ENCODE measurements around the gene C1QTNF5.
A peak's percentile ranks its signal among the peaks of the same experiment; 100 is the strongest.

Gene C1QTNF5

DNA sequence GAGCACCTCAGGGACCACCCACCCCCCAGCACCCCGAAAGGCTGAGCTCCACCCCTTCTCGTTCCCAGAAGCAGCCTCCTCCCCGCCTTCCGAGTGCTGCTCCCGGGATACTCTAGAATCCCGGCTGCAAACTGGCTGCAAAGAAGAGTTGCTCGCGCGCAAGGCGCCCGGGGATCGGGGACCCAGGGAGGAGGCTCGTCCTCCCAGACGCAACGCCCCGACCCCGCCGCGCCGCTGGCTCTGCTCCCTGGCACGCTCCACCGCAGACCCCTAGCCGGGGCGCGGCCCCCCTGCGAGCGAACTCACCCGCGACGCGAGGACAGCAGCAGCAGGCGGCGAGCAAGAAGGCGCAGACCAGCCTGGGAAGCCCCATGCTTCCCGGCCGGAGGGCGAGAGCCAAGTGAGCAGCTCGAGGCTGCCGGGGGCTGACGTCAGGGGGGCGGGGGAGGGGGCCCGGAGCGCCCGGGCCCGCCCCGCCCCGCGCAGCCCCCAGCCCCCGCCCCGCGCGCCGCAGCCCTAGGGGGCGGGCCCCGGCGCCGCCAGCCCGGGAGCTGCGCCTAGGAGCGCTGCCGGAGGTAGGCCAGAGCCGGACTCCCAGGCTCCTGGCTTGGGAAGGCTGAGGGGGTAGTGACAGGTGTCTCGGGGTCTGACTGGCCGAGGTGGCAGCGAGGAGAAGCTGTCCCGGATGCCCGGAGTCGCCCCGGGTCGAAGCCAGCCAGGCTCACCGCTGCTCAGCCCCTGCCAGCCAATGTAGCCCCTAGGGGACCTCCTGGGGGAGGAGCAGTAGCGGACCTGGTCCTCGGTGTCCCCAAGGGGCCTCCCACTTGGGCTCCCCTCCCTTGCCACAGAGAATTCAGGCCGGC is 23.7 kb downstream of the C1QTNF5 start, which contains the start of gene MCAM:
Gene MCAM (minus strand): TSS at position 402 of the 863 bp plus-strand sequence. CDS start 29 bp downstream, at position 373.
- TF ChIP-seq TEAD4 (IDR thresholded peaks at IDR 0.05) (no peak), FOXM1 (IDR thresholded peaks at IDR 0.05; ENCODE audit: borderline replicate concordance, low read depth) (no peak), EP300 (IDR thresholded peaks at IDR 0.05; ENCODE audit: borderline replicate concordance) (no peak), CEBPB (IDR thresholded peaks at IDR 0.05) (no peak), TAF1 (IDR thresholded peaks at IDR 0.05; ENCODE audit: low read depth) (peak; percentile 80), ZBTB7A (IDR thresholded peaks at IDR 0.05; ENCODE audit: low read depth) (peak; percentile 24; the same call in 1 of the 2 replicates), RAD21 (IDR thresholded peaks at IDR 0.05; ENCODE audit: low read depth) (no peak), NFIC (IDR thresholded peaks at IDR 0.05) (no peak; the same call in 1 of the 2 replicates), TCF12 (IDR thresholded peaks at IDR 0.05; ENCODE audit: low read depth) (no peak; the same call in 1 of the 2 replicates), EGR1 (IDR thresholded peaks at IDR 0.05) (no peak), CREB1 (IDR thresholded peaks at IDR 0.05; ENCODE audit: low read depth) (no peak)
- TF ChIP-seq, protein P1, sequence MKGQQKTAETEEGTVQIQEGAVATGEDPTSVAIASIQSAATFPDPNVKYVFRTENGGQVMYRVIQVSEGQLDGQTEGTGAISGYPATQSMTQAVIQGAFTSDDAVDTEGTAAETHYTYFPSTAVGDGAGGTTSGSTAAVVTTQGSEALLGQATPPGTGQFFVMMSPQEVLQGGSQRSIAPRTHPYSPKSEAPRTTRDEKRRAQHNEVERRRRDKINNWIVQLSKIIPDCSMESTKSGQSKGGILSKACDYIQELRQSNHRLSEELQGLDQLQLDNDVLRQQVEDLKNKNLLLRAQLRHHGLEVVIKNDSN (IDR thresholded peaks at IDR 0.05): no peak
- TF ChIP-seq, protein P2, sequence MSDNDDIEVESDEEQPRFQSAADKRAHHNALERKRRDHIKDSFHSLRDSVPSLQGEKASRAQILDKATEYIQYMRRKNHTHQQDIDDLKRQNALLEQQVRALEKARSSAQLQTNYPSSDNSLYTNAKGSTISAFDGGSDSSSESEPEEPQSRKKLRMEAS (IDR thresholded peaks at IDR 0.05): peak; percentile 58; the same call in 1 of the 2 replicates
- TF ChIP-seq, protein P3, sequence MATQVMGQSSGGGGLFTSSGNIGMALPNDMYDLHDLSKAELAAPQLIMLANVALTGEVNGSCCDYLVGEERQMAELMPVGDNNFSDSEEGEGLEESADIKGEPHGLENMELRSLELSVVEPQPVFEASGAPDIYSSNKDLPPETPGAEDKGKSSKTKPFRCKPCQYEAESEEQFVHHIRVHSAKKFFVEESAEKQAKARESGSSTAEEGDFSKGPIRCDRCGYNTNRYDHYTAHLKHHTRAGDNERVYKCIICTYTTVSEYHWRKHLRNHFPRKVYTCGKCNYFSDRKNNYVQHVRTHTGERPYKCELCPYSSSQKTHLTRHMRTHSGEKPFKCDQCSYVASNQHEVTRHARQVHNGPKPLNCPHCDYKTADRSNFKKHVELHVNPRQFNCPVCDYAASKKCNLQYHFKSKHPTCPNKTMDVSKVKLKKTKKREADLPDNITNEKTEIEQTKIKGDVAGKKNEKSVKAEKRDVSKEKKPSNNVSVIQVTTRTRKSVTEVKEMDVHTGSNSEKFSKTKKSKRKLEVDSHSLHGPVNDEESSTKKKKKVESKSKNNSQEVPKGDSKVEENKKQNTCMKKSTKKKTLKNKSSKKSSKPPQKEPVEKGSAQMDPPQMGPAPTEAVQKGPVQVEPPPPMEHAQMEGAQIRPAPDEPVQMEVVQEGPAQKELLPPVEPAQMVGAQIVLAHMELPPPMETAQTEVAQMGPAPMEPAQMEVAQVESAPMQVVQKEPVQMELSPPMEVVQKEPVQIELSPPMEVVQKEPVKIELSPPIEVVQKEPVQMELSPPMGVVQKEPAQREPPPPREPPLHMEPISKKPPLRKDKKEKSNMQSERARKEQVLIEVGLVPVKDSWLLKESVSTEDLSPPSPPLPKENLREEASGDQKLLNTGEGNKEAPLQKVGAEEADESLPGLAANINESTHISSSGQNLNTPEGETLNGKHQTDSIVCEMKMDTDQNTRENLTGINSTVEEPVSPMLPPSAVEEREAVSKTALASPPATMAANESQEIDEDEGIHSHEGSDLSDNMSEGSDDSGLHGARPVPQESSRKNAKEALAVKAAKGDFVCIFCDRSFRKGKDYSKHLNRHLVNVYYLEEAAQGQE (IDR thresholded peaks at IDR 0.05; ENCODE audit: low read depth): no peak

DNA sequence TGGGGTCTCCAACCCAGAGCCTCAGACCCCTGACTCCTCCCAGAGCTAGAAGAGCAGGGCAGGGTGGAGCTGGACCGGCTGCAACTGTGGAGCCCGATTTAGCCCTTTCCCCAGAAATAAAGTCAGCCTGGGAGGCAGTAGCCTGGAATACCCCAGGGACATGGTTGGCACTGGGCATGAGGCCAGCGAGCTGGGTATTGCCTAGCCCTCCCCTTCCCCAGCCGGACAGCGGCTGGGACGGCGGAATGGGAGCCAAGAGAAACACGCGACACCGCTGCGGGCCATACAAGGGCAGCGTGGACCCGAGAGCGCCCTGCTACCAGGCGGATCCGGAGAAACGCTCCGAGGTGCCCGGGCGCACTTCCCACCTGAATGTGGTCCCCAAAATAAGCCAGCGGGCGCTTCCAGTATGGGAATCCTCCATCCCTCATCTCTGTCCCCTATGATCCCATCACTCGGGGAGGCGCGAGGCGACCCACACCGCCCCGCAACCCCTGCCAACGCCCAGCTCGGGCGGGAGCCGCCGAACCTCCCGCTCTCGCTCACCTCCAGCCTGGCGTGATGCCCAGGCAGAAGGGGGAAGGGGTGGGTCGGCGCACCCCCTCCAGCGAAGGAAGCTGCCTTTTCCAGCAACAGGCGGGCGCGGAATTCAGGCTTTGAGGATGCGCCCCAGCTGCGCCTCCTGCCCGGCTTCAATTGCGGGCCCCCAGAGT is 24.5 kb downstream of the C1QTNF5 start:
- peak; percentile 57 for TF ChIP-seq NFIC (IDR thresholded peaks at IDR 0.05)
- TF ChIP-seq CEBPB (IDR thresholded peaks at IDR 0.05): no peak
- TF ChIP-seq TCF12 (IDR thresholded peaks at IDR 0.05; ENCODE audit: low read depth): 0 out of 2 replicates have a peak, but pooled peaks have one; percentile 12

DNA sequence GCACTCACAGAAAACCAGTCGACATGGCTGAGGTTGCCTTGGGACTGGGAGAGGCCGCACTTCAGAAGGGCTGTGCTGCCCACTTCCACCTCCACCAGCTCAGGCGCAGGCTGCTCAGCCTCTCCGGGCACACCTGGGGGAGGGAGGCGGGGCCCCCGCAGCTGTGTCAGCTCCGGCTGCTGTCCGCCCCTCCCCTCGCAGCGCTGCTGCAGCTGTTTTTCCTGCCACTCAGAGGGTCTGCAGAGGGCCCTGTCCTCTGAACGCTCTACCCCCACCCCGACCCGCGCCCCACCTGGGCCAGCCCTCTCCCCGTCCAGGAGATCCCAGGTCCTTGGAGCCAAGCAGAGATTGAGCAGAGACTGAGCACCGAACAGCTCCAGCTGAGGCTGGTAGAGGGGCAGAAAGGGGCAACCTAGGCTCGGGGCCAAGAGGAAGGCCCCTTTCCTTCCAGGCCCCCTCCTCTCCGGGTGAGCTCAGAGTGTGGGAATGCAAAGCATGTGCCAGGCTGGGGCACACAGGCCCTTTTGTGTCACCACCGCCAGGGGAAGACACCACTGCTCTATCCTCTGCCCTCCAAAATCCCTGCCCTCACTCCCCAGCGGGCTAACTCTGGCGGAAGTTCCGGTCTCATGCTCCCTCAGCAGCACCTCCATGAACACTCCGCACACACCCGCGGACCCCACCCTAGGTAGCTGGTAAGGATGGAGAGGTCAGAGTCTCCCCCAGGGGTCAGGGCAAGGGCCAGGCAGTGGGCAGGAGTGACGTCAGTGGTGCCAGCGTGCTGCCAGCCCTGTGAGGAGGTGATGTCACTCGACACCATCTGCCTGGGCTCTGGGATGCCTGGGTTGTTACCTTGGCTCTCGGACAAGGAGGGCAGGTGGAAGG is 25.3 kb downstream of the C1QTNF5 start:
- TF ChIP-seq, protein P2 (IDR thresholded peaks at IDR 0.05): no peak
- no peak for TF ChIP-seq TAF1 (IDR thresholded peaks at IDR 0.05; ENCODE audit: low read depth)
- no peak for TF ChIP-seq EGR1 (IDR thresholded peaks at IDR 0.05)
- TF ChIP-seq, protein P3 (IDR thresholded peaks at IDR 0.05; ENCODE audit: low read depth): no peak
- TF ChIP-seq NFIC (IDR thresholded peaks at IDR 0.05): no peak
- no peak for TF ChIP-seq EP300 (IDR thresholded peaks at IDR 0.05; ENCODE audit: borderline replicate concordance)
- TF ChIP-seq TCF12 (IDR thresholded peaks at IDR 0.05; ENCODE audit: low read depth): no peak
- no peak for TF ChIP-seq CEBPB (IDR thresholded peaks at IDR 0.05)
- no peak for TF ChIP-seq FOXM1 (IDR thresholded peaks at IDR 0.05; ENCODE audit: borderline replicate concordance, low read depth)
- no peak for TF ChIP-seq ZBTB7A (IDR thresholded peaks at IDR 0.05; ENCODE audit: low read depth)
- no peak for TF ChIP-seq RAD21 (IDR thresholded peaks at IDR 0.05; ENCODE audit: low read depth)
- TF ChIP-seq YY1 (IDR thresholded peaks at IDR 0.05; ENCODE audit: low read depth): no peak
- no peak for TF ChIP-seq CREB1 (IDR thresholded peaks at IDR 0.05; ENCODE audit: low read depth)

DNA sequence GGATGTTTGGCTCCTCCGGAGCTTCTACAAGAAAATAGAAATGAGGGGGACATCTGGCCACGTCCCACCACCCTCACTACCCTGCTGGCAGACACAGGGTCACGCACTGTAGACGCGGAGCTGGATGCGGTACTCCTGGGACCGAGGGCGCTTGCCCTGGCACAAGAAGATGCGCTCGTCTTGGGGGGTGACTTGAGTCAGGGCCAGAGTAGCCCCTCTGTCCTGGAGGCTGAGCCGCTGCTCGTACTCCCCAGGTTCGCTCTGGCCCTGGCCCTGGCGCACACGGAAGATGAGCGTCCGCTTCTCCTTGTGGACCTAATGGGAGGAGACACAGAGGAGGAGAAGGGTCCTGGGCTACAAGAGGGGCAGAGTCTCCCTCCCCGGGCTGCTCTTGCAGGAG is 26.0 kb downstream of the C1QTNF5 start:
- TF ChIP-seq TEAD4 (IDR thresholded peaks at IDR 0.05) (no peak), ZBTB7A (IDR thresholded peaks at IDR 0.05; ENCODE audit: low read depth) (peak; percentile 10; the same call in 1 of the 2 replicates), TAF1 (IDR thresholded peaks at IDR 0.05; ENCODE audit: low read depth) (no peak), CREB1 (IDR thresholded peaks at IDR 0.05; ENCODE audit: low read depth) (no peak), NFIC (IDR thresholded peaks at IDR 0.05) (no peak)
- TF ChIP-seq, protein P2 (IDR thresholded peaks at IDR 0.05): no peak

DNA sequence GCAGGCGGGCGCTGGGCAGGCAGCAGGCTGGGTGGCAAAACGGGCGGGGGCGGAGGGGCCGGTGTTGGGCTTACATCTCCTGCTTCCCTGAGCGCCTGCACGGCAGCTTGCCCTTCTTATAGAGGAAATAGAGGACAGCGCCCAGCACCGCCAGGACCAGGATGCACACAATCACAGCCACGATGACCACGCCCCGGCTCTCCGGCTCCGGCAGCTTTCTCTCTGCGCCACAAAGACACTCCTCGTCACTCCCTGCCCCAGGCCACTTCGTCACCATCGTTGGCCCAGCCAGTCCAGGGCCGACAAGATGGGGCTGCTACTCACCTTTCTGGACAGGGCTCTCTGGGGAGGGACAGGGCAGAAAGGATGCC is 30.0 kb downstream of the C1QTNF5 start:
- TF ChIP-seq, protein P1 (IDR thresholded peaks at IDR 0.05): no peak
- TF ChIP-seq EGR1 (IDR thresholded peaks at IDR 0.05) (no peak), CEBPB (IDR thresholded peaks at IDR 0.05) (no peak), RAD21 (IDR thresholded peaks at IDR 0.05; ENCODE audit: low read depth) (no peak), TEAD4 (IDR thresholded peaks at IDR 0.05) (no peak), EP300 (IDR thresholded peaks at IDR 0.05; ENCODE audit: borderline replicate concordance) (no peak), CREB1 (IDR thresholded peaks at IDR 0.05; ENCODE audit: low read depth) (no peak), YY1 (IDR thresholded peaks at IDR 0.05; ENCODE audit: low read depth) (no peak), TAF1 (IDR thresholded peaks at IDR 0.05; ENCODE audit: low read depth) (no peak), TCF12 (IDR thresholded peaks at IDR 0.05; ENCODE audit: low read depth) (no peak), NFIC (IDR thresholded peaks at IDR 0.05) (no peak), FOXM1 (IDR thresholded peaks at IDR 0.05; ENCODE audit: borderline replicate concordance, low read depth) (no peak), ZBTB7A (IDR thresholded peaks at IDR 0.05; ENCODE audit: low read depth) (no peak)
- TF ChIP-seq, protein P3 (IDR thresholded peaks at IDR 0.05; ENCODE audit: low read depth): no peak
- TF ChIP-seq, protein P2 (IDR thresholded peaks at IDR 0.05): no peak

All from Ishikawa (cell line).